NCI-H345 treated with DMSO at 0.1 percent for 48 hours (cell line): Measurements from ENCODE around the gene PUM1.
"Not testable (repeated sequence)": the region's sequence is repeated elsewhere in the genome, so short reads cannot be mapped to it uniquely, and the experiment has no call there.

ENCODE experiments used
- DNase-seq: peaks from one replicate; lab custom pipeline; 2025; ENCODE audit not compliant: unreplicated experiment; lab: John Stamatoyannopoulos, UW

Gene PUM1

GRCh38 chr1:31065310-31066217 is at the start of gene PUM1:
Gene PUM1 (minus strand): TSS chr1:31065717. CDS start chr1:31059566, 6,151 bp downstream.
- peak; percentile 89 for DNase-seq

GRCh38 chr1:31112266-31112935 is 46.9 kb upstream of the PUM1 start:
- no peak for DNase-seq

GRCh38 chr1:31111290-31111951 is 45.9 kb upstream of the PUM1 start:
- DNase-seq: no peak

- DNase-seq: no peak
These were observed 45.3 kb upstream of the PUM1 start for GRCh38 chr1:31110846-31111245.

- DNase-seq: no peak
These were observed 43.3 kb upstream of the PUM1 start for GRCh38 chr1:31108861-31109260.

- no peak for DNase-seq
These were observed 40.1 kb upstream of the PUM1 start for GRCh38 chr1:31105646-31106045.

- DNase-seq: no peak
These were observed 37.0 kb upstream of the PUM1 start for GRCh38 chr1:31102501-31102950.

- no peak for DNase-seq
These were observed 35.6 kb upstream of the PUM1 start for GRCh38 chr1:31101147-31101502.

GRCh38 chr1:31099293-31100032 is 33.9 kb upstream of the PUM1 start:
- DNase-seq: no peak

GRCh38 chr1:31095985-31096384 is 30.5 kb upstream of the PUM1 start:
- no peak for DNase-seq

GRCh38 chr1:31095298-31095981 is 29.9 kb upstream of the PUM1 start:
- DNase-seq: no peak

- DNase-seq: not testable (repeated sequence)
These were observed 22.6 kb upstream of the PUM1 start for GRCh38 chr1:31088081-31088480.

- DNase-seq: no peak
These were observed 19.5 kb upstream of the PUM1 start for GRCh38 chr1:31084782-31085569.

- no peak for DNase-seq
These were observed 16.9 kb upstream of the PUM1 start for GRCh38 chr1:31082385-31082784.

GRCh38 chr1:31073044-31073443 is 7.5 kb upstream of the PUM1 start:
- no peak for DNase-seq

- no peak for DNase-seq
These were observed 6.8 kb upstream of the PUM1 start for GRCh38 chr1:31072304-31072746.

- no peak for DNase-seq
These were observed 3.9 kb upstream of the PUM1 start for GRCh38 chr1:31069392-31069791.

GRCh38 chr1:31064718-31065309 is 703 bp downstream of the PUM1 start:
- DNase-seq: peak; percentile 61

GRCh38 chr1:31064111-31064717 is 1.3 kb downstream of the PUM1 start:
- no peak for DNase-seq
